Keratinocyte (primary cell): ENCODE data around the gene PLTP. TPM values are rescaled to one million over a fixed set of nuclear protein-coding genes. Genes with fewer than 3 reads are reported as not detected.

Source experiments
- DNase-seq: peaks from one replicate; pipeline ENCODE4 v3.0.0-alpha.2; 2011; ENCODE audit warnings: low read depth, missing footprints, low spot score
- FAIRE-seq: peaks from 2 replicates; lab custom pipeline; 2011; peaks lifted over from hg19 to GRCh38; lab: Jason Lieb, UNC
- H2AFZ ChIP-seq: 2 replicates; pipeline ENCODE4 v1.6.0; 2012; ENCODE audit warnings: low read length, control low read depth, inconsistent platforms; ENCODE audit not compliant: control insufficient read depth
- H3K27ac ChIP-seq: 2 replicates; pipeline ENCODE4 v1.5.1; 2011; ENCODE audit warnings: low read length; ENCODE audit not compliant: control insufficient read depth, insufficient read depth
- H3K27me3 ChIP-seq: 3 replicates; pipeline ENCODE4 v1.6.0; 2011; ENCODE audit warnings: low read length; ENCODE audit not compliant: control insufficient read depth, insufficient read depth; ENCODE audit errors: extremely low read depth
- H3K36me3 ChIP-seq, 2 experiments: 2 replicates in 1 of 2; 3 replicates in 1 of 2; pipeline ENCODE4 v1.5.1; 2011; ENCODE audit warnings: low read length in 2 of 2, mild to moderate bottlenecking in 1 of 2; ENCODE audit not compliant: control insufficient read depth in 2 of 2, insufficient read depth in 2 of 2; ENCODE audit errors: extremely low read depth in 1 of 2
- H3K4me1 ChIP-seq: 3 replicates; pipeline ENCODE4 v1.5.1; 2011; ENCODE audit warnings: low read length; ENCODE audit not compliant: control insufficient read depth, insufficient read depth; ENCODE audit errors: extremely low read depth
- H3K4me2 ChIP-seq: 3 replicates; pipeline ENCODE4 v1.6.0; 2011; ENCODE audit warnings: low read depth, low read length; ENCODE audit not compliant: control insufficient read depth, insufficient read depth; ENCODE audit errors: extremely low read depth
- H3K4me3 ChIP-seq, 3 experiments: fragments of 200-600 bp in 1 of 3; sonication (generic) in 1 of 3; 2 replicates in 2 of 3; 3 replicates in 1 of 3; pipeline ENCODE4 v1.5.1; 2011 to 2016; ENCODE audit warnings: low read length in 3 of 3, mild to moderate bottlenecking in 3 of 3, control low read depth in 2 of 3, inconsistent platforms in 1 of 3, low read depth in 1 of 3, mixed read lengths in 1 of 3, mixed run types in 1 of 3, moderate library complexity in 1 of 3; ENCODE audit not compliant: control insufficient read depth in 2 of 3, insufficient read depth in 2 of 3; ENCODE audit errors: extremely low read depth in 1 of 3
- H3K79me2 ChIP-seq: 2 replicates; pipeline ENCODE4 v1.6.0; 2012; ENCODE audit warnings: low read length; ENCODE audit not compliant: control insufficient read depth, insufficient read depth
- H3K9ac ChIP-seq: 3 replicates; pipeline ENCODE4 v1.6.0; 2011; ENCODE audit warnings: low read length; ENCODE audit not compliant: control insufficient read depth, insufficient read depth; ENCODE audit errors: extremely low read depth
- H3K9me1 ChIP-seq: 3 replicates; pipeline ENCODE4 v1.6.0; 2011; ENCODE audit warnings: low read length; ENCODE audit not compliant: control insufficient read depth, insufficient read depth; ENCODE audit errors: extremely low read depth
- H3K9me3 ChIP-seq: 2 replicates; pipeline ENCODE4 v1.5.1; 2012; ENCODE audit warnings: low read depth, low read length; ENCODE audit not compliant: control insufficient read depth
- H4K20me1 ChIP-seq: 3 replicates; pipeline ENCODE4 v1.6.0; 2011; ENCODE audit warnings: low read length; ENCODE audit not compliant: control insufficient read depth, insufficient read depth; ENCODE audit errors: extremely low read depth
- EZH2 ChIP-seq: IDR thresholded peaks from one replicate; pipeline ENCODE4 v1.6.1; 2012; ENCODE audit warnings: inconsistent platforms, mild to moderate bottlenecking, low read length, moderate library complexity
- dilution Hi-C: fragments of 300-500 bp; cut with MboI; formaldehyde crosslinking; loops from one replicate; pipeline ENCODE4 v1.7.0; 2020; ENCODE audit warnings: low sequenced_read_pairs; ENCODE audit not compliant: extremely low pct_ligation_motif_present
- polyA plus RNA-seq, 5 experiments: library from polyadenylated mRNA; depleted of rRNA in 3 of 5; stranded (reverse) in 3 of 5; stranded (forward) in 1 of 5; unstranded in 1 of 5; fragments of >200 nt; gene quantifications; 1 replicate in 1 of 5; 2 replicates in 3 of 5; 3 replicates in 1 of 5; pipeline versions ENCODE4 v1.2.1 to v1.2.3, GENCODE V29; 2011 to 2012; ENCODE audit warnings: missing spikeins in 2 of 5, low read depth in 1 of 5, low replicate concordance in 1 of 5
- TF ChIP-seq, protein P1 (sequence below), 3 experiments: IDR thresholded peaks in 1 of 3; conservative IDR thresholded peaks in 1 of 3; optimal IDR thresholded peaks in 1 of 3; 2 replicates in 2 of 3; 3 replicates in 1 of 3; pipeline versions ENCODE3 to v1.5.1; 2011; ENCODE audit warnings: low read length in 3 of 3, mild to moderate bottlenecking in 3 of 3, moderate library complexity in 2 of 3, control low read depth in 1 of 3, inconsistent platforms in 1 of 3; ENCODE audit not compliant: insufficient read depth in 2 of 3; ENCODE audit errors: extremely low read depth in 1 of 3

PLTP gene
- polyA plus RNA-seq, 1 donor (not counting 4 experiments of a cell fraction or from before 2014, with no cell fraction given): 26.3 TPM

DNA sequence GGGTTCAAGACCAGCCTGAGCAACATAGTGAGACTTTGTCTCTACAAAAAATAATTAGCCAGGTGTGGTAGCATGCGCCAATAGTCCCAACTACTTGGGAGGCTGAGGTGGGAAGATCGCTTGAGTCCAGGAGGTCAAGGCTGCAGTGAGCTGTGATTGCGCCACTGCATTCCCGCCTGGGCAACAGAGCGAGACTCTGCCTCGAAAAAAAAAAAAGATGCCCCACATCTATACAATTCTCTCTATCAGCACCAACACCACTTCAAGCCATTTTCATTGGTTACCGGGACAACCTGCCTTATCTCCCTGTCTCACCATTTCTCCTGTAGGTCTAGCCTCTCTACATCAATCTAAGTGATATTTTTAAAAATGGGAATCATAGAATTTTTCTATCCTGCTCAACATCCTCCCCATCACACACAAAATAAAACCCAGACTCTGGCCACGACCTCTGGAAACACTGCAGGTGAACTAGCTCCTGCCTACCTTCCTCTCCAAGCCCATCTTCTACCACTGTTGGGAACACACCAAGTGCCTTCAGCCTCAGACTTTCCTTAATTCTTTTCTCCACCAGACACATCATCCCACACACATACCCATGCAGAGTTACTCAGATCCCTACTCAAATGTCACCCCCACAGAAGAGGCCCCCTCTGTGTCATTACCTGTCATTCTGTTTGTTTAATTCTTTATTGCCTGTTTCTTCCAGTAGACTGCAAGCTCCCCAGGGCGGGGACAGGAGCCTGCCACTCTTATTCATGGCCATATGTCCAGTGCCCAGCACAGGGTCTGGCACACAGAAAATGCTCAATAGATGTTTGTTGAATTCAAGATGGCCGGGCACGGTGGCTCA, 9.6 kb upstream of the PLTP start:
- no peak overlapping the region for H3K4me3 ChIP-seq
- H3K27me3 ChIP-seq: peaks cover 2% of the 10 kb centered on the region
- no peak overlapping the region for H2AFZ ChIP-seq
- no peaks in the 10 kb centered on the region for H3K79me2 ChIP-seq
- H3K9me1 ChIP-seq: no peaks in the 10 kb centered on the region
- no peaks in the 10 kb centered on the region for H3K9me3 ChIP-seq
- no peaks in the 10 kb centered on the region for H4K20me1 ChIP-seq
- no peaks in the 10 kb centered on the region for H3K4me1 ChIP-seq
- dilution Hi-C loops: no loop called here
- H3K27ac ChIP-seq: no peak overlapping the region
- no peak overlapping the region for H3K9ac ChIP-seq
- no peak overlapping the region for H3K4me2 ChIP-seq
- TF ChIP-seq, protein P1, sequence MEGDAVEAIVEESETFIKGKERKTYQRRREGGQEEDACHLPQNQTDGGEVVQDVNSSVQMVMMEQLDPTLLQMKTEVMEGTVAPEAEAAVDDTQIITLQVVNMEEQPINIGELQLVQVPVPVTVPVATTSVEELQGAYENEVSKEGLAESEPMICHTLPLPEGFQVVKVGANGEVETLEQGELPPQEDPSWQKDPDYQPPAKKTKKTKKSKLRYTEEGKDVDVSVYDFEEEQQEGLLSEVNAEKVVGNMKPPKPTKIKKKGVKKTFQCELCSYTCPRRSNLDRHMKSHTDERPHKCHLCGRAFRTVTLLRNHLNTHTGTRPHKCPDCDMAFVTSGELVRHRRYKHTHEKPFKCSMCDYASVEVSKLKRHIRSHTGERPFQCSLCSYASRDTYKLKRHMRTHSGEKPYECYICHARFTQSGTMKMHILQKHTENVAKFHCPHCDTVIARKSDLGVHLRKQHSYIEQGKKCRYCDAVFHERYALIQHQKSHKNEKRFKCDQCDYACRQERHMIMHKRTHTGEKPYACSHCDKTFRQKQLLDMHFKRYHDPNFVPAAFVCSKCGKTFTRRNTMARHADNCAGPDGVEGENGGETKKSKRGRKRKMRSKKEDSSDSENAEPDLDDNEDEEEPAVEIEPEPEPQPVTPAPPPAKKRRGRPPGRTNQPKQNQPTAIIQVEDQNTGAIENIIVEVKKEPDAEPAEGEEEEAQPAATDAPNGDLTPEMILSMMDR (optimal IDR thresholded peaks at IDR 0.05 in 1 of 3, IDR thresholded peaks at IDR 0.05 in 1 of 3, conservative IDR thresholded peaks at IDR 0.05 in 1 of 3; ENCODE audit: extremely low read depth in 1 of 3, insufficient read depth in 2 of 3, low read length in 3 of 3): no peak
- no peak for TF ChIP-seq EZH2
- no peak for DNase-seq
- FAIRE-seq: no peak
- H3K36me3 ChIP-seq: no peaks in the 10 kb centered on the region

DNA sequence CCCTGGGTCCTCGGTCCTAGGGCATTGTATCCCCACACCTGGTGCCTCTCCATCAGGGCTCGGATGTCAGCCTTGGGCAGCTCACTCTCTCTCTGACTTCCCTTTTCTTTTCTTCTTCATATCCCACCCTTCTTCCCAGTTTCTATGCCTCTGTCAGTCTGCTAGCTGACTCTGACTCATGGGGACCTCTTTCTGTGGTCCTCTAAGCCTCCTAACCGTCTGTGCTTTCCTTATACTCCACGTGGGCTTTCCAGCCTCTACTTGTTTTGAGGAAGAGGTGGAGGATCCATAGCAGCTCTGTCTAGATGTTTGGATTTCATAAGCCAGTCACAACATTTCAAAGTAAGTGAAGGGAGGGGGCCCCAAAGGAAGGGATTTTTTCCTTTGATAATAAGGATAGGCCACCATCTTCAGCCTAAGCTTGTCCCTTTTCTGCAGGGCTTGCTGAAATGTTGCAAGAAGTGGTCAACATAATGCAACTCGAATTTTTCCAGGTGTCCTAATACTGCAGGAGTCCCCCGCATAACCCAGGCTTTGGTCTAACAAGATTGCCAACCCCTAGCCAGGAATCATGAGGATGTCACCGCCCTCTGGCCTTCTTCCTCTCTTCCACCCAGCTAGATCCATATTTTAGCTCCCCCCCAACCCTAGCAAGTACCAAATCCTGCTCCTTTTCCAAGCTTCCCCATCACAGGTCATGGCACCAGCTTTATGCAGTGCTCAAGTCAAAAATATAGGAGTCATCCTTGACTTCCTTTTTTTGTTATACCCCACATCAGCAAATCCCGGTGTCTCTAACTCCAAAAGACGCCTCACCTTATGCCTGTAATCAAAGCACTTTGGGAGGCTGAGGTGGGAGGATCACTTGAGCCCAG, 8.7 kb upstream of the PLTP start:
- H3K4me1 ChIP-seq: no peaks in the 10 kb centered on the region
- H3K27ac ChIP-seq: no peak overlapping the region
- DNase-seq (no peak), FAIRE-seq (no peak)
- no peaks in the 10 kb centered on the region for H3K36me3 ChIP-seq
- no peak overlapping the region for H2AFZ ChIP-seq
- H3K9me3 ChIP-seq: no peaks in the 10 kb centered on the region
- peaks cover 2% of the 10 kb centered on the region for H3K27me3 ChIP-seq
- no peaks in the 10 kb centered on the region for H3K79me2 ChIP-seq
- no peak overlapping the region for H3K9ac ChIP-seq
- no peaks in the 10 kb centered on the region for H3K9me1 ChIP-seq
- H4K20me1 ChIP-seq: no peaks in the 10 kb centered on the region
- TF ChIP-seq, protein P1 (optimal IDR thresholded peaks at IDR 0.05 in 1 of 3, IDR thresholded peaks at IDR 0.05 in 1 of 3, conservative IDR thresholded peaks at IDR 0.05 in 1 of 3; ENCODE audit: extremely low read depth in 1 of 3, insufficient read depth in 2 of 3, low read length in 3 of 3): no peak
- TF ChIP-seq EZH2: no peak
- dilution Hi-C loops: no loop called here
- no peak overlapping the region for H3K4me2 ChIP-seq
- no peak overlapping the region for H3K4me3 ChIP-seq
